Measurements from ENCODE around the gene NUDT19. TPM values are rescaled to one million over a fixed set of nuclear protein-coding genes. Genes with fewer than 3 reads are reported as not detected.
"Not testable (repeated sequence)": the region's sequence is repeated elsewhere in the genome, so short reads cannot be mapped to it uniquely, and the experiment has no call there.

The NUDT19 gene
- total and polyA plus RNA-seq, 7 donors, result 6.1 to 10.7 (median 6.7) TPM

GRCh38 chr19:32692727-32693061, 1.1 kb downstream of the NUDT19 start:
- intact Hi-C loops (cut with DNase I), result no loop called here
- WGBS, 2 donors, result 7 to 32% methylated on average over 7 of the region's 7 CpGs
- peak overlapping the region; percentile 80 to 87 (median 84) for H3K27ac ChIP-seq

GRCh38 chr19:32693151-32694108, 1.8 kb downstream of the NUDT19 start:
- WGBS, 2 donors, result 71 to 77% methylated on average over 20 of the region's 20 CpGs
- H3K9me3 ChIP-seq; intact Hi-C loops (cut with DNase I); DNase-seq; H3K27ac ChIP-seq; H3K27me3 ChIP-seq: not testable (repeated sequence)
- Histone ChIP-seq H3K4me1 (peaks cover 0 to 47% (median 41%) of the 10 kb centered on the region in 4 donors), H3K4me3 (peak overlapping the region; percentile 55 to 72 (median 70)), H3K36me3 (peaks cover 0 to 12% (median under 1%) of the 10 kb centered on the region in 4 donors)

More at GRCh38 chr19:32692727-32693061, 1.1 kb downstream of the NUDT19 start:
- DNase-seq, result no peak
- Histone ChIP-seq H3K36me3 (peaks cover 0 to 9% (median 0%) of the 10 kb centered on the region in 4 donors), H3K27me3 (no peaks in the 10 kb centered on the region), H3K4me3 (peak overlapping the region; percentile 55 to 72 (median 70)), H3K4me1 (peaks cover 0 to 47% (median 41%) of the 10 kb centered on the region in 4 donors), H3K9me3 (no peaks in the 10 kb centered on the region)
- TF ChIP-seq POLR2AphosphoS5 (IDR thresholded peaks at IDR 0.05) (no peak), EP300 (IDR thresholded peaks at IDR 0.05) (no peak), CTCF (IDR thresholded peaks at IDR 0.05) (no peak), POLR2A (IDR thresholded peaks at IDR 0.05) (no peak)

GRCh38 chr19:32694316-32694715, 2.7 kb downstream of the NUDT19 start:
- Histone ChIP-seq H3K36me3 (peaks cover 0 to 21% (median 6%) of the 10 kb centered on the region in 4 donors), H3K4me1 (peaks cover 0 to 47% (median 41%) of the 10 kb centered on the region in 4 donors)
- H3K4me3 ChIP-seq; intact Hi-C loops (cut with DNase I); H3K9me3 ChIP-seq; H3K27me3 ChIP-seq; DNase-seq; H3K27ac ChIP-seq: not testable (repeated sequence)
- WGBS, 2 donors, result 24 to 68% methylated on average over 2 of the region's 2 CpGs

GRCh38 chr19:32694851-32695250, 3.2 kb downstream of the NUDT19 start:
- intact Hi-C loops (cut with DNase I); H3K27ac ChIP-seq; DNase-seq; H3K27me3 ChIP-seq; H3K9me3 ChIP-seq; H3K4me3 ChIP-seq: not testable (repeated sequence)
- 45 to 74% methylated on average over 2 of the region's 2 CpGs for WGBS, 2 donors
- Histone ChIP-seq H3K36me3 (peaks cover 0 to 26% (median 6%) of the 10 kb centered on the region in 4 donors), H3K4me1 (peaks cover 0 to 47% (median 41%) of the 10 kb centered on the region in 4 donors)

GRCh38 chr19:32695506-32695905, 3.9 kb downstream of the NUDT19 start:
- H3K27me3 ChIP-seq; intact Hi-C loops (cut with DNase I); DNase-seq; H3K9me3 ChIP-seq; H3K27ac ChIP-seq; H3K4me3 ChIP-seq: not testable (repeated sequence)
- peaks cover 0 to 30% (median 6%) of the 10 kb centered on the region in 4 donors for H3K36me3 ChIP-seq
- WGBS, 2 donors, result 62 to 87% methylated on average over 6 of the region's 6 CpGs
- peaks cover 0 to 46% (median 39%) of the 10 kb centered on the region in 4 donors for H3K4me1 ChIP-seq

- DNase-seq; H3K4me3 ChIP-seq; intact Hi-C loops (cut with DNase I); H3K9me3 ChIP-seq; H3K27ac ChIP-seq; H3K27me3 ChIP-seq: not testable (repeated sequence)
- Histone ChIP-seq H3K4me1 (peaks cover 0 to 43% (median 31%) of the 10 kb centered on the region in 4 donors), H3K36me3 (peaks cover 0 to 30% (median 6%) of the 10 kb centered on the region in 4 donors)
- WGBS, 2 donors, result 76 to 86% methylated on average over 3 of the region's 3 CpGs
These were observed 5.2 kb downstream of the NUDT19 start for GRCh38 chr19:32696771-32697170.

GRCh38 chr19:32700129-32700528, 8.5 kb downstream of the NUDT19 start:
- intact Hi-C loops (cut with DNase I); DNase-seq; H3K27ac ChIP-seq; H3K4me3 ChIP-seq; H3K27me3 ChIP-seq: not testable (repeated sequence)
- Histone ChIP-seq H3K36me3 (peaks cover 0 to 43% (median 8%) of the 10 kb centered on the region in 4 donors), H3K9me3 (peaks cover 3 to 11% (median 8%) of the 10 kb centered on the region in 4 donors), H3K4me1 (peaks cover 0 to 22% (median 3%) of the 10 kb centered on the region in 4 donors)
- WGBS, 2 donors, result 96 to 97% methylated on average over 7 of the region's 7 CpGs
